Body of pancreas (tissue), 4 donors: Measurements from ENCODE around the gene SPINK14. TPM values are rescaled to one million over a fixed set of nuclear protein-coding genes. Genes with fewer than 3 reads are reported as not detected.

Experiments
- ATAC-seq: fragments of 150-250 bp; one replicate; pipeline ENCODE4 v1.9.1; 2016
- DNase-seq, 4 donors: peaks; one replicate each; pipeline ENCODE4 v3.0.0-alpha.2; 2019
- H3K27ac ChIP-seq, 4 donors: fragments of 200-600 bp; sonication (generic); 1 replicate in 3 of 4; 2 replicates in 1 of 4; pipeline versions ENCODE4 v1.5.1 to v1.6.1; 2016 to 2019; ENCODE audit warnings: mild to moderate bottlenecking in 1 of 4, mixed read lengths in 1 of 4, moderate library complexity in 1 of 4
- H3K27me3 ChIP-seq, 2 donors: fragments of 200-600 bp; sonication (generic); one replicate each; pipeline ENCODE4 v1.6.0; 2016; ENCODE audit warnings: mild to moderate bottlenecking in 1 of 2
- H3K36me3 ChIP-seq, 2 donors: fragments of 200-600 bp; sonication (generic); replicated peaks in 1 of 2; 2 replicates each; pipeline ENCODE4 v1.5.1; 2016; ENCODE audit warnings: low read depth in 2 of 2; ENCODE audit not compliant: insufficient read depth in 1 of 2
- H3K4me1 ChIP-seq: fragments of 200-600 bp; sonication (generic); one replicate; pipeline ENCODE4 v1.6.0; 2016
- H3K4me3 ChIP-seq, 2 donors: fragments of 200-600 bp; sonication (generic); 1 replicate in 1 of 2; 2 replicates in 1 of 2; pipeline ENCODE4 v1.5.1; 2016 to 2019
- H3K9me3 ChIP-seq, 3 donors: fragments of 200-600 bp; sonication (generic); 1 replicate in 2 of 3; 2 replicates in 1 of 3; pipeline ENCODE4 v1.5.1; 2016
- CTCF ChIP-seq, 7 experiments: fragments of 450-650 bp in 4 of 7; fragments of 200-600 bp in 3 of 7; sonication (generic) in 3 of 7; IDR thresholded peaks; one replicate each; pipeline ENCODE4 v1.5.1; 2016 to 2019; ENCODE audit warnings: antibody characterized with exemption in 7 of 7
- POLR2A ChIP-seq, 3 donors: fragments of 450-650 bp; IDR thresholded peaks; one replicate each; pipeline ENCODE4 v1.6.1; 2016; ENCODE audit warnings: antibody characterized with exemption in 3 of 3, mild to moderate bottlenecking in 2 of 3
- WGBS, 2 donors: methylation state at CpG; one replicate each; pipeline ENCODE4 v1.1.5; 2017; 5-methylcytosine and 5-hydroxymethylcytosine counted together
- intact Hi-C: fragments of 100-400 bp; cut with DNase I; formaldehyde crosslinking; loops from one replicate; pipeline ENCODE4 v1.15.1; 2023
- total RNA-seq, 2 donors: library from RNA; depleted of rRNA; stranded (reverse); fragments of >200 nt; gene quantifications; one replicate each; pipeline ENCODE4 v1.1.0, GENCODE V29; 2016

SPINK14 gene
- total RNA-seq, 2 donors from 2014 or later: not detected

- TF ChIP-seq POLR2A (IDR thresholded peaks at IDR 0.05): no peak
- TF ChIP-seq CTCF (IDR thresholded peaks at IDR 0.05): no peak
- 90 to 95% methylated on average over 2 of the region's 2 CpGs for WGBS, 2 donors
- peaks cover 9% of the 10 kb centered on the region for H3K4me1 ChIP-seq
- H3K9me3 ChIP-seq: no peaks in the 10 kb centered on the region
- no peaks in the 10 kb centered on the region for H3K27me3 ChIP-seq
- H3K4me3 ChIP-seq: no peak overlapping the region
- H3K27ac ChIP-seq: no peak overlapping the region
- DNase-seq: no peak
- no peak for ATAC-seq
- no peaks in the 10 kb centered on the region for H3K36me3 ChIP-seq
- intact Hi-C loops: no loop called here
These were observed 16.5 kb upstream of the SPINK14 start for GRCh38 chr5:148151872-148152271.

GRCh38 chr5:148152781-148153180 lies 15.6 kb upstream of the SPINK14 start:
- Histone ChIP-seq H3K27me3 (no peaks in the 10 kb centered on the region), H3K4me3 (no peak overlapping the region), H3K36me3 (no peaks in the 10 kb centered on the region), H3K27ac (no peak overlapping the region), H3K4me1 (peaks cover under 1% of the 10 kb centered on the region), H3K9me3 (no peaks in the 10 kb centered on the region)
- TF ChIP-seq CTCF (IDR thresholded peaks at IDR 0.05) (no peak), POLR2A (IDR thresholded peaks at IDR 0.05) (no peak)
- ATAC-seq (no peak), DNase-seq (peak in 2 of 4 donors; percentile 13 to 53)
- intact Hi-C loops: no loop called here

GRCh38 chr5:148156609-148157008 lies 11.7 kb upstream of the SPINK14 start:
- Histone ChIP-seq H3K27me3 (no peaks in the 10 kb centered on the region), H3K27ac (no peak overlapping the region), H3K4me3 (no peak overlapping the region), H3K9me3 (no peaks in the 10 kb centered on the region), H3K36me3 (no peaks in the 10 kb centered on the region), H3K4me1 (no peaks in the 10 kb centered on the region)
- no peak for DNase-seq
- intact Hi-C loops: no loop called here
- no peak for TF ChIP-seq POLR2A (IDR thresholded peaks at IDR 0.05)
- WGBS, 2 donors: 89 to 90% methylated on average over 1 of the region's 1 CpG
- no peak for ATAC-seq

GRCh38 chr5:148162038-148162437 lies 6.3 kb upstream of the SPINK14 start:
- Histone ChIP-seq H3K36me3 (no peaks in the 10 kb centered on the region), H3K27me3 (no peaks in the 10 kb centered on the region), H3K9me3 (no peaks in the 10 kb centered on the region), H3K4me1 (no peaks in the 10 kb centered on the region), H3K4me3 (no peak overlapping the region), H3K27ac (no peak overlapping the region)
- intact Hi-C loops: no loop called here
- WGBS, 2 donors: 88 to 96% methylated on average over 1 of the region's 1 CpG
- no peak for ATAC-seq
- no peak for TF ChIP-seq CTCF (IDR thresholded peaks at IDR 0.05)
- no peak for TF ChIP-seq POLR2A (IDR thresholded peaks at IDR 0.05)
- no peak for DNase-seq

GRCh38 chr5:148163345-148163744 lies 5.0 kb upstream of the SPINK14 start:
- H3K27me3 ChIP-seq: no peaks in the 10 kb centered on the region
- 71 to 100% methylated on average over 1 of the region's 1 CpG for WGBS, 2 donors
- no peak for ATAC-seq

More at GRCh38 chr5:148163345-148163744, 5.0 kb upstream of the SPINK14 start:
- TF ChIP-seq CTCF (IDR thresholded peaks at IDR 0.05) (no peak), POLR2A (IDR thresholded peaks at IDR 0.05) (no peak)
- Histone ChIP-seq H3K9me3 (no peaks in the 10 kb centered on the region), H3K4me1 (no peaks in the 10 kb centered on the region), H3K36me3 (no peaks in the 10 kb centered on the region), H3K27ac (no peak overlapping the region), H3K4me3 (no peak overlapping the region)
- intact Hi-C loops: no loop called here
- no peak for DNase-seq
